Measurements from ENCODE around the gene PSENEN. TPM values are rescaled to one million over a fixed set of nuclear protein-coding genes. Genes with fewer than 3 reads are reported as not detected.

Gene PSENEN
- total RNA-seq, 4 donors from 2014 or later, result 22.2 to 45.8 (median 38.3) TPM

GRCh38 chr19:35751839-35752745 is 6.6 kb downstream of the PSENEN start:
- intact Hi-C loops (cut with DNase I; ENCODE audit: low total_unique reads), result loop anchor here (10.0 kb wide), 1 partner anchor 463 kb away; the partner anchor contains the start of genes ZNF146 and ZNF565
- no peak for DNase-seq
- peaks cover 0 to 16% of the 10 kb centered on the region in 2 donors for H3K36me3 ChIP-seq
- no peaks in the 10 kb centered on the region for H3K27me3 ChIP-seq
- no peak for ATAC-seq
- H3K4me1 ChIP-seq, result peaks cover 22 to 43% of the 10 kb centered on the region in 2 donors
- no peak overlapping the region for H3K4me3 ChIP-seq
- peak overlapping the region in 3 of 4 donors; percentile 9 to 97 (median 95) for H3K27ac ChIP-seq
- no peaks in the 10 kb centered on the region for H3K9me3 ChIP-seq
- TF ChIP-seq POLR2A (IDR thresholded peaks at IDR 0.05) (no peak), CTCF (IDR thresholded peaks at IDR 0.05 in 4 of 5, conservative IDR thresholded peaks at IDR 0.05 in 1 of 5) (no peak)
- in situ Hi-C loops (cut with MboI; ENCODE audit: low sequenced_read_pairs in 4 of 4), result loop anchor here in 1 of 4 donors (25.0 kb wide), 1 partner anchor 385 kb away; the partner anchor contains the start of gene CAPNS1

GRCh38 chr19:35752746-35753350 is 7.4 kb downstream of the PSENEN start:
- in situ Hi-C loops (cut with MboI; ENCODE audit: low sequenced_read_pairs in 4 of 4) (loop anchor here in 1 of 4 donors (25.0 kb wide), 1 partner anchor 384 kb away; the partner anchor contains the start of gene CAPNS1), intact Hi-C loops (cut with DNase I; ENCODE audit: low total_unique reads) (loop anchor here (10.0 kb wide), 1 partner anchor 462 kb away; the partner anchor contains the start of genes ZNF146 and ZNF565)
- no peaks in the 10 kb centered on the region for H3K27me3 ChIP-seq
- DNase-seq, result no peak
- TF ChIP-seq CTCF (IDR thresholded peaks at IDR 0.05 in 4 of 5, conservative IDR thresholded peaks at IDR 0.05 in 1 of 5) (no peak), POLR2A (IDR thresholded peaks at IDR 0.05) (no peak)
- H3K4me1 ChIP-seq, result peaks cover 24 to 49% of the 10 kb centered on the region in 2 donors
- peak overlapping the region; percentile 89 to 97 (median 95) for H3K27ac ChIP-seq
- no peak overlapping the region for H3K4me3 ChIP-seq
- peaks cover 0 to 16% of the 10 kb centered on the region in 2 donors for H3K36me3 ChIP-seq
- ATAC-seq, result no peak
- H3K9me3 ChIP-seq, result no peaks in the 10 kb centered on the region

- H3K27ac ChIP-seq, result peak overlapping the region; percentile 89 to 97 (median 95)
- in situ Hi-C loops (cut with MboI; ENCODE audit: low sequenced_read_pairs in 4 of 4), result loop anchor here in 1 of 4 donors (25.0 kb wide), 1 partner anchor 383 kb away; the partner anchor contains the start of gene CAPNS1
- H3K36me3 ChIP-seq, result peaks cover 0 to 16% of the 10 kb centered on the region in 2 donors
- DNase-seq (no peak), ATAC-seq (no peak)
- intact Hi-C loops (cut with DNase I; ENCODE audit: low total_unique reads), result loop anchor here (10.0 kb wide), 1 partner anchor 461 kb away; the partner anchor contains the start of genes ZNF146 and ZNF565
- TF ChIP-seq CTCF (IDR thresholded peaks at IDR 0.05 in 4 of 5, conservative IDR thresholded peaks at IDR 0.05 in 1 of 5) (no peak), POLR2A (IDR thresholded peaks at IDR 0.05) (no peak)
- H3K27me3 ChIP-seq, result no peaks in the 10 kb centered on the region
- H3K4me3 ChIP-seq, result no peak overlapping the region
- peaks cover 25 to 50% of the 10 kb centered on the region in 2 donors for H3K4me1 ChIP-seq
- no peaks in the 10 kb centered on the region for H3K9me3 ChIP-seq
Observed at GRCh38 chr19:35753634-35754369, 8.4 kb downstream of the PSENEN start.

Measured in gastrocnemius medialis (tissue), 4 donors.